ENCODE measurements around the gene SLITRK5. TPM values are rescaled to one million over a fixed set of nuclear protein-coding genes. Genes with fewer than 3 reads are reported as not detected.
A peak's percentile ranks its signal among the peaks of the same experiment; 100 is the strongest.

The SLITRK5 gene
- total and polyA plus RNA-seq, 2 donors (not counting 3 experiments of a cell fraction or from before 2014, with no cell fraction given) = 0.01 to 0.04 TPM

- dilution Hi-C loops (cut with MboI; ENCODE audit: extremely low pct_ligation_motif_present, low sequenced_read_pairs) (no loop called here), intact Hi-C loops (cut with micrococcal nuclease) (loop anchor here (2.0 to 5.0 kb wide), 3 partner anchors 269 to 415 kb away; no protein-coding TSS in a partner anchor)
- Histone ChIP-seq H4K20me1 (replicated peaks; ENCODE audit: control insufficient read depth, extremely low read depth, insufficient read depth, low read length) (no peaks in the 10 kb centered on the region), H3K27me3 (ENCODE audit: control insufficient read depth in 2 of 2, insufficient read depth in 2 of 2, low read length in 2 of 2) (peaks cover 3 to 5% of the 10 kb centered on the region in 2 experiments), H3K27ac (ENCODE audit: insufficient read depth, low read depth, low read length) (no peak overlapping the region), H3K4me1 (ENCODE audit: control insufficient read depth, extremely low read depth, insufficient read depth, low read length) (peaks cover 4% of the 10 kb centered on the region), H3K9ac (replicated peaks; ENCODE audit: extremely low read depth, insufficient read depth, low read length) (no peak overlapping the region), H3K4me2 (ENCODE audit: insufficient read depth, low read length) (no peak overlapping the region), H3K4me3 (replicated peaks in 1 of 3; ENCODE audit: insufficient read depth in 1 of 3, low read depth in 1 of 3, low read length in 3 of 3) (no peak overlapping the region), H3K9me1 (replicated peaks; ENCODE audit: control insufficient read depth, extremely low read depth, insufficient read depth, low read length) (no peaks in the 10 kb centered on the region), H2AFZ (ENCODE audit: low read depth, low read length) (no peak overlapping the region), H3K9me3 (replicated peaks; ENCODE audit: control insufficient read depth, insufficient read depth, low read length) (no peaks in the 10 kb centered on the region), H3K79me2 (ENCODE audit: control insufficient read depth, insufficient read depth, low read length) (no peaks in the 10 kb centered on the region), H3K36me3 (ENCODE audit: control insufficient read depth in 2 of 2, extremely low read depth in 1 of 2, insufficient read depth in 2 of 2, low read length in 2 of 2) (no peaks in the 10 kb centered on the region)
- no peak for FAIRE-seq
- no peak for DNase-seq (ENCODE audit: low read depth, low spot score)
- ChIA-PET POLR2A (no interaction called here), CTCF (no interaction called here)
- no TSS peak for BruUV-seq (replicated peaks)
- no peak for TF ChIP-seq GATA2 (IDR thresholded peaks at IDR 0.05; ENCODE audit: insufficient read depth, insufficient read length, low read depth, low read length)
Observed at GRCh38 chr13:87667686-87668085, 3.5 kb upstream of the SLITRK5 start.

GRCh38 chr13:87669379-87669978 lies 1.7 kb upstream of the SLITRK5 start:
- dilution Hi-C loops (cut with MboI; ENCODE audit: extremely low pct_ligation_motif_present, low sequenced_read_pairs) = no loop called here
- CTCF ChIA-PET = no interaction called here

More at GRCh38 chr13:87669379-87669978, 1.7 kb upstream of the SLITRK5 start:
- no peak overlapping the region for H3K4me3 ChIP-seq (replicated peaks in 1 of 3; ENCODE audit: insufficient read depth in 1 of 3, low read depth in 1 of 3, low read length in 3 of 3)
- no peak overlapping the region for H3K9ac ChIP-seq (replicated peaks; ENCODE audit: extremely low read depth, insufficient read depth, low read length)
- peak; percentile 6 for DNase-seq (ENCODE audit: low read depth, low spot score)
- H3K4me2 ChIP-seq (ENCODE audit: insufficient read depth, low read length) = no peak overlapping the region
- POLR2A ChIA-PET = no interaction called here
- BruUV-seq (replicated peaks) = no TSS peak
- peaks cover 17 to 21% of the 10 kb centered on the region in 2 experiments for H3K27me3 ChIP-seq (ENCODE audit: control insufficient read depth in 2 of 2, insufficient read depth in 2 of 2, low read length in 2 of 2)
- H3K9me1 ChIP-seq (replicated peaks; ENCODE audit: control insufficient read depth, extremely low read depth, insufficient read depth, low read length) = no peaks in the 10 kb centered on the region
- TF ChIP-seq CTCF (IDR thresholded peaks at IDR 0.05; ENCODE audit: extremely low read depth in 1 of 2, insufficient read depth in 1 of 2, low read depth in 1 of 2, low read length in 2 of 2) = peak; percentile 19 to 33
- TF ChIP-seq FOS (IDR thresholded peaks at IDR 0.05; ENCODE audit: borderline replicate concordance, insufficient read depth, low read length) = no peak
- no peak for TF ChIP-seq POLR2AphosphoS5 (IDR thresholded peaks at IDR 0.05; ENCODE audit: insufficient read depth, low read depth, low read length)
- TF ChIP-seq EZH2 (IDR thresholded peaks at IDR 0.05; ENCODE audit: borderline replicate concordance, low read depth, low read length, severe bottlenecking) = no peak
- no peak overlapping the region for H2AFZ ChIP-seq (ENCODE audit: low read depth, low read length)
- peak; percentile 37 for FAIRE-seq
- peaks cover 4% of the 10 kb centered on the region for H3K4me1 ChIP-seq (ENCODE audit: control insufficient read depth, extremely low read depth, insufficient read depth, low read length)
- H3K27ac ChIP-seq (ENCODE audit: insufficient read depth, low read depth, low read length) = no peak overlapping the region
- no peaks in the 10 kb centered on the region for H4K20me1 ChIP-seq (replicated peaks; ENCODE audit: control insufficient read depth, extremely low read depth, insufficient read depth, low read length)
- no peaks in the 10 kb centered on the region for H3K9me3 ChIP-seq (replicated peaks; ENCODE audit: control insufficient read depth, insufficient read depth, low read length)
- no peaks in the 10 kb centered on the region for H3K79me2 ChIP-seq (ENCODE audit: control insufficient read depth, insufficient read depth, low read length)
- H3K36me3 ChIP-seq (ENCODE audit: control insufficient read depth in 2 of 2, extremely low read depth in 1 of 2, insufficient read depth in 2 of 2, low read length in 2 of 2) = no peaks in the 10 kb centered on the region
- intact Hi-C loops (cut with micrococcal nuclease) = loop anchor here (2.0 to 5.0 kb wide), 3 partner anchors 271 to 417 kb away; no protein-coding TSS in a partner anchor

All from endothelial cell of umbilical vein (primary cell).